Body of pancreas (tissue), 4 donors: ENCODE measurements around the gene ITPK1.

Experiments used
- POLR2A ChIP-seq, 3 donors: fragments of 450-650 bp; IDR thresholded peaks; one replicate each; pipeline ENCODE4 v1.6.1; 2016; ENCODE audit warnings: antibody characterized with exemption in 3 of 3, mild to moderate bottlenecking in 2 of 3
- TF ChIP-seq, protein P1 (sequence below), 7 experiments: fragments of 450-650 bp in 4 of 7; fragments of 200-600 bp in 3 of 7; sonication (generic) in 3 of 7; IDR thresholded peaks; one replicate each; pipeline ENCODE4 v1.5.1; 2016 to 2019; ENCODE audit warnings: antibody characterized with exemption in 7 of 7

GRCh38 chr14:93028724-93029076, 87.0 kb downstream of the ITPK1 start:
- TF ChIP-seq, protein P1, sequence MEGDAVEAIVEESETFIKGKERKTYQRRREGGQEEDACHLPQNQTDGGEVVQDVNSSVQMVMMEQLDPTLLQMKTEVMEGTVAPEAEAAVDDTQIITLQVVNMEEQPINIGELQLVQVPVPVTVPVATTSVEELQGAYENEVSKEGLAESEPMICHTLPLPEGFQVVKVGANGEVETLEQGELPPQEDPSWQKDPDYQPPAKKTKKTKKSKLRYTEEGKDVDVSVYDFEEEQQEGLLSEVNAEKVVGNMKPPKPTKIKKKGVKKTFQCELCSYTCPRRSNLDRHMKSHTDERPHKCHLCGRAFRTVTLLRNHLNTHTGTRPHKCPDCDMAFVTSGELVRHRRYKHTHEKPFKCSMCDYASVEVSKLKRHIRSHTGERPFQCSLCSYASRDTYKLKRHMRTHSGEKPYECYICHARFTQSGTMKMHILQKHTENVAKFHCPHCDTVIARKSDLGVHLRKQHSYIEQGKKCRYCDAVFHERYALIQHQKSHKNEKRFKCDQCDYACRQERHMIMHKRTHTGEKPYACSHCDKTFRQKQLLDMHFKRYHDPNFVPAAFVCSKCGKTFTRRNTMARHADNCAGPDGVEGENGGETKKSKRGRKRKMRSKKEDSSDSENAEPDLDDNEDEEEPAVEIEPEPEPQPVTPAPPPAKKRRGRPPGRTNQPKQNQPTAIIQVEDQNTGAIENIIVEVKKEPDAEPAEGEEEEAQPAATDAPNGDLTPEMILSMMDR (IDR thresholded peaks at IDR 0.05): no peak
- TF ChIP-seq POLR2A (IDR thresholded peaks at IDR 0.05): no peak
